Vagina (tissue), 2 donors: ENCODE measurements around the gene TRAF5.

Experiments
- CTCF ChIP-seq, 3 experiments: fragments of 450-650 bp in 2 of 3; fragments of 200-600 bp in 1 of 3; sonication (generic) in 1 of 3; IDR thresholded peaks; one replicate each; pipeline ENCODE4 v1.5.1; 2017 to 2019; ENCODE audit warnings: antibody characterized with exemption in 3 of 3, mild to moderate bottlenecking in 2 of 3, moderate library complexity in 2 of 3
- POLR2A ChIP-seq, 2 donors: fragments of 450-650 bp; IDR thresholded peaks; one replicate each; pipeline ENCODE4 v1.6.1; 2017; ENCODE audit warnings: antibody characterized with exemption in 2 of 2, mild to moderate bottlenecking in 2 of 2, moderate library complexity in 2 of 2
- POLR2AphosphoS5 ChIP-seq, 2 donors: sonication (generic); formaldehyde crosslinking; IDR thresholded peaks; one replicate each; pipeline ENCODE4 v1.9.0; 2017; ENCODE audit warnings: antibody characterized with exemption in 2 of 2, mild to moderate bottlenecking in 2 of 2, low read depth in 1 of 2; ENCODE audit not compliant: insufficient read depth in 1 of 2

- TF ChIP-seq CTCF (IDR thresholded peaks at IDR 0.05) (no peak), POLR2A (IDR thresholded peaks at IDR 0.05) (no peak), POLR2AphosphoS5 (IDR thresholded peaks at IDR 0.05; ENCODE audit: insufficient read depth in 1 of 2, low read depth in 1 of 2) (no peak)
Measured at GRCh38 chr1:211319892-211320291, 6.7 kb upstream of the TRAF5 start.
